GM12872 (cell line): ENCODE measurements around the gene GRAMD1B.

ENCODE experiments used
- CTCF ChIP-seq: IDR thresholded peaks from 3 replicates; pipeline ENCODE4 v1.5.1; 2011; ENCODE audit warnings: low read depth, mild to moderate bottlenecking, low read length, moderate library complexity; ENCODE audit not compliant: insufficient read depth

The GRAMD1B gene

GRCh38 chr11:123390146-123390545 lies 39.9 kb upstream of the GRAMD1B start:
- no peak for TF ChIP-seq CTCF

GRCh38 chr11:123391646-123392348 lies 38.3 kb upstream of the GRAMD1B start:
- TF ChIP-seq CTCF, result no peak

- TF ChIP-seq CTCF, result no peak
Observed at GRCh38 chr11:123392431-123392830, 37.6 kb upstream of the GRAMD1B start.

GRCh38 chr11:123392844-123393243 lies 37.2 kb upstream of the GRAMD1B start:
- TF ChIP-seq CTCF, result no peak

- no peak for TF ChIP-seq CTCF
Observed at GRCh38 chr11:123393312-123393927, 36.6 kb upstream of the GRAMD1B start.

- TF ChIP-seq CTCF, result no peak
Observed at GRCh38 chr11:123404676-123405075, 25.4 kb upstream of the GRAMD1B start.

- no peak for TF ChIP-seq CTCF
Observed at GRCh38 chr11:123405123-123405592, 24.9 kb upstream of the GRAMD1B start.
